Smooth muscle cell (in vitro differentiated cells): ENCODE measurements around the gene PCSK6. TPM values are rescaled to one million over a fixed set of nuclear protein-coding genes. Genes with fewer than 3 reads are reported as not detected.

Source experiments
- DNase-seq: peaks from one replicate; lab custom pipeline; 2025; ENCODE audit not compliant: unreplicated experiment; lab: John Stamatoyannopoulos, UW
- H2AFZ ChIP-seq: fragments of 200-600 bp; sonication (generic); 2 replicates; pipeline ENCODE4 v1.6.0; 2016; ENCODE audit warnings: antibody characterized with exemption, low read depth, mild to moderate bottlenecking
- H3F3A ChIP-seq: fragments of 200-600 bp; sonication (generic); 2 replicates; pipeline ENCODE4 v1.6.0; 2017; ENCODE audit warnings: antibody characterized with exemption, low read depth
- H3K27ac ChIP-seq: fragments of 200-600 bp; sonication (generic); 2 replicates; pipeline ENCODE4 v1.5.1; 2016; ENCODE audit warnings: low read depth, mild to moderate bottlenecking
- H3K27me3 ChIP-seq: fragments of 200-600 bp; sonication (generic); 2 replicates; pipeline ENCODE4 v1.6.1; 2016; ENCODE audit warnings: low read depth, mild to moderate bottlenecking
- H3K36me3 ChIP-seq: fragments of 200-600 bp; sonication (generic); 2 replicates; pipeline ENCODE4 v1.5.1; 2016; ENCODE audit warnings: low read depth
- H3K4me1 ChIP-seq: fragments of 200-600 bp; sonication (generic); 2 replicates; pipeline ENCODE4 v1.5.1; 2016; ENCODE audit warnings: low read depth
- H3K4me2 ChIP-seq: fragments of 200-600 bp; sonication (generic); 2 replicates; pipeline ENCODE4 v1.6.0; 2016; ENCODE audit warnings: mild to moderate bottlenecking
- H3K4me3 ChIP-seq: fragments of 200-600 bp; sonication (generic); 2 replicates; pipeline ENCODE4 v1.5.1; 2016; ENCODE audit warnings: mild to moderate bottlenecking
- H3K79me2 ChIP-seq: fragments of 200-600 bp; sonication (generic); 2 replicates; pipeline ENCODE4 v1.6.0; 2016; ENCODE audit warnings: low read depth, mild to moderate bottlenecking
- H3K9ac ChIP-seq: fragments of 200-600 bp; sonication (generic); 2 replicates; pipeline ENCODE4 v1.6.0; 2016; ENCODE audit warnings: low read depth
- H3K9me3 ChIP-seq: fragments of 200-600 bp; sonication (generic); replicated peaks from 2 replicates; pipeline ENCODE4 v1.5.1; 2016; ENCODE audit warnings: low read depth
- H4K20me1 ChIP-seq: fragments of 200-600 bp; sonication (generic); 2 replicates; pipeline ENCODE4 v1.6.0; 2016; ENCODE audit warnings: low read depth
- WGBS: methylation state at CpG from one replicate; pipeline ENCODE4 v1.1.7; 2016; ENCODE audit warnings: low lambda C conversion rate; 5-methylcytosine and 5-hydroxymethylcytosine counted together
- polyA plus RNA-seq: library from polyadenylated mRNA; unstranded; fragments of >200 nt; fragmentation: Nextera tagmentation; extraction: Ambion mirVana; gene quantifications from 2 replicates; pipeline ENCODE4 v1.2.1, GENCODE V29; 2016
- total RNA-seq: library from RNA; depleted of rRNA; stranded (reverse); fragments of >200 nt; gene quantifications from 2 replicates; pipeline ENCODE4 v1.2.3, GENCODE V29; 2014
- TF ChIP-seq, protein P1 (sequence below): fragments of 200-600 bp; sonication (generic); IDR thresholded peaks from 2 replicates; pipeline ENCODE4 v1.5.1; 2017; ENCODE audit warnings: borderline replicate concordance, mild to moderate bottlenecking, antibody characterized with exemption; ENCODE audit not compliant: insufficient read depth, poor library complexity, severe bottlenecking

Gene PCSK6
- total and polyA plus RNA-seq, 2 experiments from 2014 or later, result 17.5 TPM

DNA sequence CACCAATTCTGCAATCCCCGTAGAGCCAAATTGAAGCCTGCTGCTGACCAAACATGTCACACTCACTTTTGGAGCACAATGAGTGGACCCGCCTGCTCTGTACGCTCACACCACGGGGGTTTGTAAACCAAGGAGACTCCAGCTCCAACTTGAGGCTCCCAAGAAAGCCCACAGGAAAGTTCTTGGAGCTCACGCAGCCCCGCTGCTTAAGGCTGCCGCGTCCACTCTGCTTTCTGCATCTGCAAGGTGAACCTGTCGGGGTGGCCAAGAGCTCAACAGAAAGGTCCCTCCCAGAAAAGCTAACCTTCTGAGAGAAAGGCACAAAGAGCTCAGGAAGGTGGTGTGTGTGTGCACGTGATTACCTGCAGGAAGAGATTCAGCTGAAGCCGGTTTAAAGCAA is 94.9 kb downstream of the PCSK6 start:
- Histone ChIP-seq H3K4me2 (no peak overlapping the region), H3K4me1 (no peaks in the 10 kb centered on the region), H4K20me1 (no peaks in the 10 kb centered on the region), H3K79me2 (no peaks in the 10 kb centered on the region), H3K36me3 (no peaks in the 10 kb centered on the region), H3K9me3 (no peaks in the 10 kb centered on the region), H2AFZ (no peak overlapping the region), H3K4me3 (no peak overlapping the region), H3F3A (no peaks in the 10 kb centered on the region), H3K27me3 (no peaks in the 10 kb centered on the region), H3K9ac (no peak overlapping the region), H3K27ac (no peak overlapping the region)
- TF ChIP-seq, protein P1, sequence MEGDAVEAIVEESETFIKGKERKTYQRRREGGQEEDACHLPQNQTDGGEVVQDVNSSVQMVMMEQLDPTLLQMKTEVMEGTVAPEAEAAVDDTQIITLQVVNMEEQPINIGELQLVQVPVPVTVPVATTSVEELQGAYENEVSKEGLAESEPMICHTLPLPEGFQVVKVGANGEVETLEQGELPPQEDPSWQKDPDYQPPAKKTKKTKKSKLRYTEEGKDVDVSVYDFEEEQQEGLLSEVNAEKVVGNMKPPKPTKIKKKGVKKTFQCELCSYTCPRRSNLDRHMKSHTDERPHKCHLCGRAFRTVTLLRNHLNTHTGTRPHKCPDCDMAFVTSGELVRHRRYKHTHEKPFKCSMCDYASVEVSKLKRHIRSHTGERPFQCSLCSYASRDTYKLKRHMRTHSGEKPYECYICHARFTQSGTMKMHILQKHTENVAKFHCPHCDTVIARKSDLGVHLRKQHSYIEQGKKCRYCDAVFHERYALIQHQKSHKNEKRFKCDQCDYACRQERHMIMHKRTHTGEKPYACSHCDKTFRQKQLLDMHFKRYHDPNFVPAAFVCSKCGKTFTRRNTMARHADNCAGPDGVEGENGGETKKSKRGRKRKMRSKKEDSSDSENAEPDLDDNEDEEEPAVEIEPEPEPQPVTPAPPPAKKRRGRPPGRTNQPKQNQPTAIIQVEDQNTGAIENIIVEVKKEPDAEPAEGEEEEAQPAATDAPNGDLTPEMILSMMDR, result no peak
- DNase-seq, result no peak
- 93% methylated on average over 11 of the region's 11 CpGs for WGBS

- 55% methylated on average over 12 of the region's 12 CpGs for whole genome bisulfite sequencing
- no peak overlapping the region for H3K9ac ChIP-seq
- no peak overlapping the region for H3K27ac ChIP-seq
- no peak overlapping the region for H3K4me3 ChIP-seq
- TF ChIP-seq, protein P1, result no peak
- no peaks in the 10 kb centered on the region for H4K20me1 ChIP-seq
- DNase-seq, result no peak
- H3K36me3 ChIP-seq, result no peaks in the 10 kb centered on the region
- no peaks in the 10 kb centered on the region for H3K79me2 ChIP-seq
- H3K4me1 ChIP-seq, result no peaks in the 10 kb centered on the region
- H3K9me3 ChIP-seq, result no peaks in the 10 kb centered on the region
- no peaks in the 10 kb centered on the region for H3K27me3 ChIP-seq
- no peaks in the 10 kb centered on the region for H3F3A ChIP-seq
- H3K4me2 ChIP-seq, result no peak overlapping the region
- H2AFZ ChIP-seq, result no peak overlapping the region
These were observed 95.4 kb downstream of the PCSK6 start for GRCh38 chr15:101394056-101394630.

DNA sequence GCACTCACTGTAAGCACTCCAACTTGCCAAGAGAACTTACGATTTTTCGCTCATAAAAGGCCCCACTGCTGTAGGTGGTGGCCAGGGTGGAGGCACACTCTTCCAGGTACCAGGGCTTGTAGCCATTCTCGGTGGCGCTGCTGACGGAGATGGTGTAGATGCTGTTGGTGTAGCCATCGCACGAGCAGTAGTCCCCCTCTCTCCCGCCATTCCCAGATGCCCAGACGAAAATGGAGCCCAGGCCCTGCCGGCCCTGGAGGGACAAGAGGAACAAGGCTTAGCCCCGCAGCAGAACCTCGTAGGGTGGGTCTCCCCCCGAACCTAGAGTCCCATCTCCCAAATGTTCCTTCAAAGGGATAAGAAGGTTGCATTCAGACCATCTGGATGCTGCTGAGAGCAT is 96.3 kb downstream of the PCSK6 start:
- Histone ChIP-seq H3K27ac (no peak overlapping the region), H3K4me1 (no peaks in the 10 kb centered on the region), H3K4me2 (no peak overlapping the region), H3K79me2 (no peaks in the 10 kb centered on the region), H4K20me1 (no peaks in the 10 kb centered on the region), H3K27me3 (no peaks in the 10 kb centered on the region), H3K36me3 (no peaks in the 10 kb centered on the region), H3K9me3 (no peaks in the 10 kb centered on the region), H3F3A (no peaks in the 10 kb centered on the region), H3K4me3 (no peak overlapping the region), H3K9ac (no peak overlapping the region), H2AFZ (no peak overlapping the region)
- TF ChIP-seq, protein P1, result no peak
- no peak for DNase-seq
- WGBS, result 95% methylated on average over 13 of the region's 13 CpGs

DNA sequence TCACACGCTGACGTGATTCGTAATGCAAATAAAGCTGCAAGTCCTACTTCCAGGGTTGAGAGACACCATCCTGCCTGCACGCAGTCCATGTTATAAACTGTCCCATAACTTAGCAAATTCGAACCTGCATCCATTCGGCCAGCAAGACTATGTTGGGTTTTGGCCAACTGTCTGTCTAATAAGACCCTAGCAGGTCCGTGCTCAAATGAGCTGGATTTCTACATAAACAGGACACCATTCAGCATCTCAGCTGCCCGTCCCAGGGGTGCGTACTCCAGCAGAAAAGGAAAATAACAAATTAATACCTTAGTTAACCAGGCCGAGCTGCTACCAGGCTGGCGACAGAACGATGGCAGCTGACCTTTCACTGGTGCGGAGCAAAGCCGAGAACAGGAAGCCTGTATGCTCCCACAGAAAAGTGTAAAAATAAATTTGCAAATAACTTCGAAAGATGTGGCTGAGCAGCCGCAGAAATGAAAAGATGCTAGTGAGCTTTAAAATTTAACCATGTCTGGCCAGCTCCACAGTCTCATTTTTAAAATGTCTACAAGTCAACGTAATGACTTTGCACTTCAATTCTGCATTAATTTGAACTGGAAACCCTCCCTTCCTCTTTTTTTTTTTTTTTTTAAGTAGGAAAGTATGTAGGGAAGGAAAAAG is 97.4 kb downstream of the PCSK6 start:
- Histone ChIP-seq H3K4me3 (no peak overlapping the region), H3K9ac (no peak overlapping the region), H3K4me2 (no peak overlapping the region), H4K20me1 (no peaks in the 10 kb centered on the region), H3K79me2 (no peaks in the 10 kb centered on the region), H3K9me3 (no peaks in the 10 kb centered on the region), H3F3A (no peaks in the 10 kb centered on the region), H3K27ac (no peak overlapping the region), H3K36me3 (no peaks in the 10 kb centered on the region), H3K27me3 (no peaks in the 10 kb centered on the region), H3K4me1 (no peaks in the 10 kb centered on the region), H2AFZ (no peak overlapping the region)
- TF ChIP-seq, protein P1, result no peak
- no peak for DNase-seq
- 96% methylated on average over 17 of the region's 17 CpGs for WGBS
